ENCODE measurements around the gene SKI.

SKI gene

GRCh38 chr1:2317230-2318065 is 89.3 kb downstream of the SKI start:
- Histone ChIP-seq H3K14ac (ENCODE audit: low read length) (peak overlapping the region; percentile 31), H3K4ac (ENCODE audit: low read length) (peak overlapping the region; percentile 53), H3K4me3 (ENCODE audit: low read length in 2 of 2) (no peak overlapping the region), H2BK15ac (ENCODE audit: low read length) (peak overlapping the region; percentile 100), H3K27ac (replicated peaks; ENCODE audit: low read length) (peak overlapping the region; percentile 18), H2BK5ac (ENCODE audit: low read length) (peak overlapping the region; percentile 99), H3K4me2 (ENCODE audit: insufficient read depth, low read length, poor library complexity, severe bottlenecking) (peak overlapping the region; percentile 11), H3K9me3 (replicated peaks in 1 of 2; ENCODE audit: control insufficient read depth in 2 of 2, insufficient read depth in 1 of 2, low read depth in 1 of 2, low read length in 2 of 2) (no peaks in the 10 kb centered on the region), H3K23ac (ENCODE audit: low read depth, low read length, poor library complexity) (peak overlapping the region; percentile 80), H4K91ac (ENCODE audit: low read depth, low read length, poor library complexity) (peak overlapping the region; percentile 72), H2BK12ac (ENCODE audit: low read length) (peak overlapping the region; percentile 97), H2AFZ (ENCODE audit: low read length) (peak overlapping the region; percentile 17), H3K79me1 (ENCODE audit: low read depth, low read length) (peaks cover 3% of the 10 kb centered on the region), H3K9ac (ENCODE audit: low read depth, low read length, poor library complexity) (no peak overlapping the region), H3K18ac (ENCODE audit: low read length) (peak overlapping the region; percentile 93), H3K4me1 (ENCODE audit: control insufficient read depth in 2 of 2, insufficient read depth in 1 of 2, low read depth in 1 of 2, low read length in 2 of 2) (peaks cover 51 to 84% of the 10 kb centered on the region in 2 donors), H3K27me3 (ENCODE audit: control insufficient read depth in 3 of 3, insufficient read depth in 3 of 3, low read depth in 1 of 3, low read length in 3 of 3) (no peaks in the 10 kb centered on the region), H3K36me3 (replicated peaks in 1 of 2; ENCODE audit: control insufficient read depth in 2 of 2, insufficient read depth in 2 of 2, low read length in 2 of 2) (no peaks in the 10 kb centered on the region), H2AK5ac (ENCODE audit: low read depth, low read length) (peak overlapping the region; percentile 100), H4K8ac (ENCODE audit: low read depth, low read length) (peak overlapping the region; percentile 43), H2BK120ac (ENCODE audit: low read depth, low read length) (peak overlapping the region; percentile 87)
- no peak for DNase-seq (ENCODE audit: low spot score)
- WGBS, 2 donors (ENCODE audit: extremely low coverage in 2 of 2, insufficient read length in 2 of 2, insufficient replicate concordance in 1 of 2), result no CpG with 5 or more reads among the region's 32 CpGs

- Histone ChIP-seq H3K4me2 (ENCODE audit: insufficient read depth, low read length, poor library complexity, severe bottlenecking) (no peak overlapping the region), H3K4me1 (ENCODE audit: control insufficient read depth in 2 of 2, insufficient read depth in 1 of 2, low read depth in 1 of 2, low read length in 2 of 2) (peaks cover 52 to 80% of the 10 kb centered on the region in 2 donors), H3K18ac (ENCODE audit: low read length) (peak overlapping the region; percentile 93), H4K8ac (ENCODE audit: low read depth, low read length) (no peak overlapping the region), H2BK15ac (ENCODE audit: low read length) (peak overlapping the region; percentile 100), H2BK12ac (ENCODE audit: low read length) (peak overlapping the region; percentile 97), H3K27me3 (ENCODE audit: control insufficient read depth in 3 of 3, insufficient read depth in 3 of 3, low read depth in 1 of 3, low read length in 3 of 3) (no peaks in the 10 kb centered on the region), H3K14ac (ENCODE audit: low read length) (no peak overlapping the region), H2AK5ac (ENCODE audit: low read depth, low read length) (peak overlapping the region; percentile 100), H4K91ac (ENCODE audit: low read depth, low read length, poor library complexity) (peak overlapping the region; percentile 72), H3K36me3 (replicated peaks in 1 of 2; ENCODE audit: control insufficient read depth in 2 of 2, insufficient read depth in 2 of 2, low read length in 2 of 2) (no peaks in the 10 kb centered on the region), H3K79me1 (ENCODE audit: low read depth, low read length) (peaks cover 4% of the 10 kb centered on the region), H3K27ac (replicated peaks; ENCODE audit: low read length) (no peak overlapping the region), H3K23ac (ENCODE audit: low read depth, low read length, poor library complexity) (peak overlapping the region; percentile 80), H2BK5ac (ENCODE audit: low read length) (peak overlapping the region; percentile 99), H2AFZ (ENCODE audit: low read length) (no peak overlapping the region), H3K9ac (ENCODE audit: low read depth, low read length, poor library complexity) (no peak overlapping the region), H3K4ac (ENCODE audit: low read length) (no peak overlapping the region), H2BK120ac (ENCODE audit: low read depth, low read length) (no peak overlapping the region), H3K4me3 (ENCODE audit: low read length in 2 of 2) (no peak overlapping the region), H3K9me3 (replicated peaks in 1 of 2; ENCODE audit: control insufficient read depth in 2 of 2, insufficient read depth in 1 of 2, low read depth in 1 of 2, low read length in 2 of 2) (no peaks in the 10 kb centered on the region)
- no peak for DNase-seq (ENCODE audit: low spot score)
- no CpG with 5 or more reads among the region's 41 CpGs for WGBS, 2 donors (ENCODE audit: extremely low coverage in 2 of 2, insufficient read length in 2 of 2, insufficient replicate concordance in 1 of 2)
Observed at GRCh38 chr1:2318314-2319278, 90.5 kb downstream of the SKI start.

- Histone ChIP-seq H3K4me2 (ENCODE audit: insufficient read depth, low read length, poor library complexity, severe bottlenecking) (no peak overlapping the region), H3K4me1 (ENCODE audit: control insufficient read depth in 2 of 2, insufficient read depth in 1 of 2, low read depth in 1 of 2, low read length in 2 of 2) (peaks cover 47 to 78% of the 10 kb centered on the region in 2 donors), H3K9me3 (replicated peaks in 1 of 2; ENCODE audit: control insufficient read depth in 2 of 2, insufficient read depth in 1 of 2, low read depth in 1 of 2, low read length in 2 of 2) (no peaks in the 10 kb centered on the region), H3K9ac (ENCODE audit: low read depth, low read length, poor library complexity) (peak overlapping the region; percentile 44), H3K4ac (ENCODE audit: low read length) (peak overlapping the region; percentile 76), H3K79me1 (ENCODE audit: low read depth, low read length) (peaks cover 2% of the 10 kb centered on the region), H2BK12ac (ENCODE audit: low read length) (peak overlapping the region; percentile 90), H3K23ac (ENCODE audit: low read depth, low read length, poor library complexity) (peak overlapping the region; percentile 80), H2BK5ac (ENCODE audit: low read length) (no peak overlapping the region), H3K18ac (ENCODE audit: low read length) (peak overlapping the region; percentile 89), H3K36me3 (replicated peaks in 1 of 2; ENCODE audit: control insufficient read depth in 2 of 2, insufficient read depth in 2 of 2, low read length in 2 of 2) (no peaks in the 10 kb centered on the region), H3K4me3 (ENCODE audit: low read length in 2 of 2) (no peak overlapping the region), H3K27me3 (ENCODE audit: control insufficient read depth in 3 of 3, insufficient read depth in 3 of 3, low read depth in 1 of 3, low read length in 3 of 3) (peaks cover 0 to 3% (median 0%) of the 10 kb centered on the region in 3 experiments), H4K91ac (ENCODE audit: low read depth, low read length, poor library complexity) (peak overlapping the region; percentile 72), H2BK15ac (ENCODE audit: low read length) (peak overlapping the region; percentile 81), H4K8ac (ENCODE audit: low read depth, low read length) (no peak overlapping the region), H2BK120ac (ENCODE audit: low read depth, low read length) (no peak overlapping the region), H3K27ac (replicated peaks; ENCODE audit: low read length) (no peak overlapping the region), H3K14ac (ENCODE audit: low read length) (no peak overlapping the region), H2AK5ac (ENCODE audit: low read depth, low read length) (peak overlapping the region; percentile 100), H2AFZ (ENCODE audit: low read length) (no peak overlapping the region)
- no CpG with 5 or more reads among the region's 21 CpGs for WGBS, 2 donors (ENCODE audit: extremely low coverage in 2 of 2, insufficient read length in 2 of 2, insufficient replicate concordance in 1 of 2)
- DNase-seq (ENCODE audit: low spot score), result no peak
Observed at GRCh38 chr1:2319291-2319690, 91.2 kb downstream of the SKI start.

All from neuronal stem cell (in vitro differentiated cells).